Ascending aorta (tissue), 2 donors: ENCODE measurements around the gene GHRL. TPM values are rescaled to one million over a fixed set of nuclear protein-coding genes. Genes with fewer than 3 reads are reported as not detected.

Experiments
- DNase-seq, 2 donors: peaks; one replicate each; pipeline ENCODE4 v3.0.0-alpha.2; 2019; ENCODE audit warnings: low spot score in 2 of 2
- H3K27ac ChIP-seq, 2 donors: fragments of 200-600 bp; sonication (generic); one replicate each; pipeline ENCODE4 v1.5.1; 2016 to 2017; ENCODE audit warnings: mild to moderate bottlenecking in 1 of 2
- H3K27me3 ChIP-seq: fragments of 200-600 bp; sonication (generic); one replicate; pipeline ENCODE4 v1.5.1; 2017
- H3K36me3 ChIP-seq, 2 donors: fragments of 200-600 bp; sonication (generic); one replicate each; pipeline ENCODE4 v1.5.1; 2016
- H3K4me1 ChIP-seq, 2 donors: fragments of 200-600 bp; sonication (generic); one replicate each; pipeline ENCODE4 v1.5.1; 2016 to 2017; ENCODE audit warnings: mild to moderate bottlenecking in 1 of 2
- H3K4me3 ChIP-seq, 2 donors: fragments of 200-600 bp; sonication (generic); one replicate each; pipeline ENCODE4 v1.5.1; 2016 to 2017; ENCODE audit warnings: mild to moderate bottlenecking in 1 of 2
- H3K9me3 ChIP-seq, 2 donors: fragments of 200-600 bp; sonication (generic); one replicate each; pipeline ENCODE4 v1.5.1; 2016
- CTCF ChIP-seq, 3 experiments: fragments of 200-600 bp in 2 of 3; fragments of 450-650 bp in 1 of 3; sonication (generic) in 2 of 3; IDR thresholded peaks; one replicate each; pipeline ENCODE4 v1.5.1; 2016 to 2019; ENCODE audit warnings: antibody characterized with exemption in 3 of 3, mild to moderate bottlenecking in 1 of 3, moderate library complexity in 1 of 3
- intact Hi-C: fragments of 100-400 bp; cut with DNase I; formaldehyde crosslinking; loops from one replicate; pipeline ENCODE4 v1.15.1; 2023
- total RNA-seq: library from RNA; depleted of rRNA; stranded (reverse); fragments of >200 nt; gene quantifications from one replicate; pipeline ENCODE4 v1.1.0, GENCODE V29; 2016

GHRL gene
- total RNA-seq, 1 donor from 2014 or later = not detected

- H3K4me1 ChIP-seq = no peaks in the 10 kb centered on the region
- no peak overlapping the region for H3K27ac ChIP-seq
- no peak for TF ChIP-seq CTCF (IDR thresholded peaks at IDR 0.05)
- H3K9me3 ChIP-seq = no peaks in the 10 kb centered on the region
- intact Hi-C loops = no loop called here
- H3K36me3 ChIP-seq = no peaks in the 10 kb centered on the region
- DNase-seq = no peak
- no peaks in the 10 kb centered on the region for H3K27me3 ChIP-seq
- no peak overlapping the region for H3K4me3 ChIP-seq
These were observed 42.5 kb upstream of the GHRL start for GRCh38 chr3:10335190-10335738.

- H3K27me3 ChIP-seq = no peaks in the 10 kb centered on the region
- no peaks in the 10 kb centered on the region for H3K4me1 ChIP-seq
- H3K9me3 ChIP-seq = no peaks in the 10 kb centered on the region
- H3K4me3 ChIP-seq = no peak overlapping the region
- no peak for TF ChIP-seq CTCF (IDR thresholded peaks at IDR 0.05)
- H3K27ac ChIP-seq = no peak overlapping the region
- H3K36me3 ChIP-seq = no peaks in the 10 kb centered on the region
- no peak for DNase-seq
- intact Hi-C loops = no loop called here
These were observed 41.7 kb upstream of the GHRL start for GRCh38 chr3:10334459-10334858.

GRCh38 chr3:10334042-10334441 is 41.3 kb upstream of the GHRL start:
- intact Hi-C loops = no loop called here
- TF ChIP-seq CTCF (IDR thresholded peaks at IDR 0.05) = no peak
- no peak for DNase-seq

GRCh38 chr3:10333349-10333650 is 40.6 kb upstream of the GHRL start:
- Histone ChIP-seq H3K9me3 (no peaks in the 10 kb centered on the region), H3K27me3 (no peaks in the 10 kb centered on the region), H3K27ac (no peak overlapping the region), H3K4me3 (no peak overlapping the region), H3K36me3 (no peaks in the 10 kb centered on the region), H3K4me1 (no peaks in the 10 kb centered on the region)
- intact Hi-C loops = no loop called here
- DNase-seq = no peak
- no peak for TF ChIP-seq CTCF (IDR thresholded peaks at IDR 0.05)

More at GRCh38 chr3:10334042-10334441, 41.3 kb upstream of the GHRL start:
- Histone ChIP-seq H3K4me1 (no peaks in the 10 kb centered on the region), H3K27ac (no peak overlapping the region), H3K4me3 (no peak overlapping the region), H3K9me3 (no peaks in the 10 kb centered on the region), H3K36me3 (no peaks in the 10 kb centered on the region), H3K27me3 (no peaks in the 10 kb centered on the region)

- Histone ChIP-seq H3K27ac (no peak overlapping the region), H3K27me3 (no peaks in the 10 kb centered on the region), H3K36me3 (no peaks in the 10 kb centered on the region), H3K4me1 (no peaks in the 10 kb centered on the region), H3K9me3 (no peaks in the 10 kb centered on the region), H3K4me3 (no peak overlapping the region)
- intact Hi-C loops = no loop called here
- TF ChIP-seq CTCF (IDR thresholded peaks at IDR 0.05) = no peak
- DNase-seq = no peak
These were observed 40.0 kb upstream of the GHRL start for GRCh38 chr3:10332481-10333348.
